GM20000 (cell line): ENCODE data around the gene FRAS1.

Experiments
- DNase-seq: peaks from one replicate; pipeline ENCODE4 v3.0.0; 2012; ENCODE audit warnings: low spot score
- CTCF ChIP-seq: IDR thresholded peaks from 2 replicates; pipeline ENCODE4 v1.5.1; 2012; ENCODE audit warnings: mild to moderate bottlenecking, control low read depth; ENCODE audit errors: extremely low read depth, missing control alignments

Gene FRAS1

GRCh38 chr4:78038704-78039103 is 18.4 kb upstream of the FRAS1 start:
- no peak for TF ChIP-seq CTCF
- DNase-seq: no peak

DNA sequence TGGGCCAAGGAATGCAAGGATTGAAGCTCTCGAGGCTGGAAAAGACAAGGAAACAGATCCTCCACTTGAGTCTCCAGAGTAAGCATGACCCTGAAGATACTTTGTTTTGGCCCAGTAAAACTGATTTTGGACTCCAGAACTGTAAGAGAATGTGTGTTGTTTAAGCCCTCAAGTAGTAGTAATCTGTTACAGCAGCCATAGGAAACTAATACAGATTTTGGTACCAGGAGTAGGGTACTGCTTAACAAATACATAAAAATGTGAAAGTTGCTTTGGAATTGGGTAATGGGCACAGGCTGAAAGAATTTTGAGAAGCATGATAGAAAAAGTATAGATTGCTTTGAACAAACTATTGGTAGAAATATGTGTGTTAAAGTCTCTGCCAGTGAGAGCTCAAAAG is 17.4 kb upstream of the FRAS1 start:
- no peak for DNase-seq
- no peak for TF ChIP-seq CTCF

- no peak for DNase-seq
- no peak for TF ChIP-seq CTCF
Measured at GRCh38 chr4:78040431-78040830, 16.7 kb upstream of the FRAS1 start.

GRCh38 chr4:78047366-78047765 is 9.8 kb upstream of the FRAS1 start:
- DNase-seq: no peak
- TF ChIP-seq CTCF: no peak

DNA sequence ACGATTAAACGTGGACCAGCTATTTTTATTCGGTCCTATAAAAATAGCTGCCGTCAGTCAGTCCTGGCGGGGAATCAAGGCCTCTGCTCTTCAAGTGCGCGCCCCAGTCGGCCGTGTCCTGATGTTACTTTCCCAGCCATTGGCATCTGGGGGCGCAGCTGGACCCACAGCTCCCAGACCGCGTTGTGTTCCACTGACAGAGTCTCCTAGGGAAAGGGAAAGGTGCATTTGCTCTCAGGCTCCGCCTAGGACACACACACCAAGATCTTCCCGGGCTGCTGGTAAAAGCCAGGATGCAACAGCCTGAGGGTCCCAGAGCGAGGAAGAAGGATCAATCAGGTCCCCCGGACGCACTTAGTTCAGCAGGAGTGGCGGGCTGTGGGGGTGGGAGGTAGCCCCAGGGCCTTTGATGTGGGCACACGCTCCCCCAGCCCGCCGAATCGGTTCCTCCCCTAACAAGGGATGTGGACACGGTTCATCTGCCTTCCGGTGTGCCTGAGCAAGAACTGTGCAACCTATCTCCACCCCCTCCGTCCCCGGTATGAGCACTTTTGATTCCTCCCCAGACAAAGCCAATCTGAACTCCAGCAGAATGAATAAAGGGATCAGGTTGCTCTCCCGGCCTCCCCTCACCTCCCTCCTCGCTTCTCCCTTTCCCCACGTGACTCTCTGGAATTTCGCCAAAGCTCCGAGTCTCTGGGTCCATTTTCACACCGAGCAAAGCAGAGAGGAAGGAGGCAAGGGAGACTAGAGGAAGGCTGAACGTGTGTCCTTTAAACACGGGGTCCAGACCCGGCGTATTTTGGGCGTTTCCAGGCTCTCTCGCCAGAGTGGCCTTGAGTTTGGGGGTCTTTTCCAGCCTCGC is 626 bp upstream of the FRAS1 start:
- no peak for TF ChIP-seq CTCF
- DNase-seq: peak; percentile 65

DNA sequence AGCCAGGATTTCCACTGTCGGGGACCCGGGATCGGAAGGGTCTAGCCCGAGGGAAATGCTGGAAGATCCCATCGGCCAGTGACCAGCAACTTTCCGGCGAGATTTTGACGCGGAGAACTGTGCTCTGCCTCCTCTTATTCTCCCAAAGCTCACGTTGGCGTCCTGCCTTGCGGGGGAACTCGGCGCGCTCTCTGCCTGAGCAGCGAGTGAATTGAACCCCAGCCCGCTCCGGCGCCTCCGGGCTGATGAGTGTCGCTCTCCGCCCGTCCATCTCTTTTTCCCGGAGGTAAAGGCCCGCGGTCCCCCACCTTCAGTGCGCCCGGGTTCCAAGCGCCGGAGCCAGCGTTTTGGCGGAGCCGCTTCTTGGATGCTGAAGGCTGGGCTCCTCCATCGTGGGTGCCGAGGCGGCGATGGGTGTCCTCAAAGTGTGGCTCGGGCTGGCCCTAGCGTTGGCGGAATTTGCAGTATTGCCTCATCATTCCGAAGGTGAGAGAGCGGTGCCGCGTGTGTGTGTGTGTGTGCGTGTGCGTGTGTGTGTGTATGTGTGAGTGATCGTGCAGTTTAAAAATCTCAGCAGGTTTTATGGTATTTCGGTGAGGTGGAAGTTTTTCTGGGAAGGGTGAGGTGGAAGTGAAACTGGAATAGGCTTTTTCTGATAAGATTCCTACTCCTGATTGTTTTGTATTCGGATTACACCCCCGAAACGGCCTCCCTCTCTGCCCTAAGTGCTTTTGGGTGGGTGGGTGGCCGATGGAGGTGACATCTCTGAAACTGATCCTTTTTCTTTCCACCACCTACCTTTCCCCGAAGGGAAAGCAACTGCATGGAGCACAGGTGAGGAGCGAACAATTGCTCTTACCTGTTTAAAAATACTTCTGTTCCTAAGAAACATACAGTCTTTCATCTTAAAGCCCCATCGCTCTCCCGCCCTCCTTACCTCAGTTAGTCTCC is 752 bp downstream of the FRAS1 start:
- DNase-seq: peak; percentile 51
- TF ChIP-seq CTCF: no peak
